H9 (cell line): ENCODE measurements around the gene FBXO10. TPM values are rescaled to one million over a fixed set of nuclear protein-coding genes. Genes with fewer than 3 reads are reported as not detected.

Source experiments
- DNase-seq: peaks from one replicate; pipeline ENCODE4 v3.0.0-alpha.2; 2017
- H2AFZ ChIP-seq: one replicate; pipeline ENCODE4 v1.6.1; 2013; ENCODE audit warnings: mild to moderate bottlenecking, low read length, control low read depth, moderate library complexity
- H2AK5ac ChIP-seq: 2 replicates; pipeline ENCODE4 v1.6.1; 2013; ENCODE audit warnings: low read length, control low read depth, mixed read lengths; ENCODE audit not compliant: insufficient read length
- H2BK120ac ChIP-seq: one replicate; pipeline ENCODE4 v1.6.1; 2013; ENCODE audit warnings: low read depth, mild to moderate bottlenecking, low read length, control low read depth, inconsistent platforms; ENCODE audit not compliant: poor library complexity, severe bottlenecking
- H2BK12ac ChIP-seq: 2 replicates; pipeline ENCODE4 v1.6.1; 2013; ENCODE audit warnings: low read length, control low read depth, mixed read lengths, low read depth; ENCODE audit not compliant: insufficient read length
- H2BK15ac ChIP-seq: 2 replicates; pipeline ENCODE4 v1.6.1; 2013; ENCODE audit warnings: low read depth, low read length, control low read depth
- H2BK20ac ChIP-seq: one replicate; pipeline ENCODE4 v1.6.1; 2013; ENCODE audit warnings: low read depth, mild to moderate bottlenecking, low read length, control low read depth, inconsistent platforms; ENCODE audit not compliant: poor library complexity, severe bottlenecking
- H2BK5ac ChIP-seq: 2 replicates; pipeline ENCODE4 v1.6.1; 2013; ENCODE audit warnings: low read length, control low read depth, mixed read lengths; ENCODE audit not compliant: insufficient read length
- H3K14ac ChIP-seq: 2 replicates; pipeline ENCODE4 v1.6.1; 2013; ENCODE audit warnings: low read length, control low read depth; ENCODE audit not compliant: insufficient read depth
- H3K18ac ChIP-seq: 2 replicates; pipeline ENCODE4 v1.6.1; 2013; ENCODE audit warnings: low read depth, mild to moderate bottlenecking, mixed read lengths, low read length, control low read depth; ENCODE audit not compliant: insufficient read length
- H3K23ac ChIP-seq: 2 replicates; pipeline ENCODE4 v1.6.1; 2013; ENCODE audit warnings: low read length, control low read depth, mixed read lengths, low read depth; ENCODE audit not compliant: insufficient read length
- H3K23me2 ChIP-seq: 2 replicates; pipeline ENCODE4 v1.6.1; 2013; ENCODE audit warnings: low read depth, mild to moderate bottlenecking, mixed read lengths, low read length, control low read depth; ENCODE audit not compliant: insufficient read length, poor library complexity, severe bottlenecking
- H3K27ac ChIP-seq: 2 replicates; pipeline ENCODE4 v1.5.1; 2013; ENCODE audit warnings: low read length, control low read depth, mixed read lengths, low read depth; ENCODE audit not compliant: insufficient read length
- H3K27me3 ChIP-seq: 2 replicates; pipeline ENCODE4 v1.6.1; 2013; ENCODE audit warnings: low read length, control low read depth, inconsistent platforms; ENCODE audit not compliant: insufficient read depth
- H3K4ac ChIP-seq: 2 replicates; pipeline ENCODE4 v1.6.1; 2013; ENCODE audit warnings: low read depth, mild to moderate bottlenecking, control low read depth, inconsistent platforms, low read length, moderate library complexity
- H3K4me1 ChIP-seq: 2 replicates; pipeline ENCODE4 v1.6.1; 2013; ENCODE audit warnings: low read length, control low read depth, inconsistent platforms; ENCODE audit not compliant: insufficient read depth
- H3K4me2 ChIP-seq: 2 replicates; pipeline ENCODE4 v1.6.1; 2013; ENCODE audit warnings: low read length, control low read depth, mixed read lengths; ENCODE audit not compliant: insufficient read length, insufficient read depth
- H3K56ac ChIP-seq: 2 replicates; pipeline ENCODE4 v1.6.1; 2013; ENCODE audit warnings: low read depth, mild to moderate bottlenecking, mixed read lengths, low read length, control low read depth; ENCODE audit not compliant: insufficient read length
- H3K79me1 ChIP-seq: 2 replicates; pipeline ENCODE4 v1.6.1; 2013; ENCODE audit warnings: low read depth, mild to moderate bottlenecking, moderate library complexity, low read length, control low read depth, inconsistent platforms; ENCODE audit not compliant: insufficient read depth, poor library complexity, severe bottlenecking
- H3K79me2 ChIP-seq: 2 replicates; pipeline ENCODE4 v1.6.1; 2013; ENCODE audit warnings: low read length, control low read depth, inconsistent platforms; ENCODE audit not compliant: insufficient read depth
- H3K9ac ChIP-seq: 2 replicates; pipeline ENCODE4 v1.6.1; 2013; ENCODE audit warnings: low read length, control low read depth, mixed read lengths; ENCODE audit not compliant: insufficient read length; ENCODE audit errors: extremely low read depth
- H3K9me3 ChIP-seq: one replicate; pipeline ENCODE4 v1.6.1; 2013; ENCODE audit warnings: low read depth, low read length, inconsistent platforms; ENCODE audit not compliant: control insufficient read depth
- H3T11ph ChIP-seq: one replicate; pipeline ENCODE4 v1.6.1; 2013; ENCODE audit warnings: mild to moderate bottlenecking, low read length, control low read depth, inconsistent platforms
- H4K20me1 ChIP-seq: one replicate; pipeline ENCODE4 v1.6.1; 2013; ENCODE audit not compliant: control insufficient read depth, insufficient read length, insufficient read depth
- H4K5ac ChIP-seq: 2 replicates; pipeline ENCODE4 v1.6.1; 2013; ENCODE audit warnings: low read depth, mild to moderate bottlenecking, mixed read lengths, low read length, control low read depth; ENCODE audit not compliant: insufficient read length
- H4K8ac ChIP-seq: replicated peaks from 2 replicates; pipeline ENCODE4 v1.6.1; 2013; ENCODE audit warnings: low read length, control low read depth, mixed read lengths, low read depth; ENCODE audit not compliant: insufficient read length
- H4K91ac ChIP-seq: 2 replicates; pipeline ENCODE4 v1.6.1; 2013; ENCODE audit warnings: low read depth, mild to moderate bottlenecking, moderate library complexity, mixed read lengths, low read length, control low read depth; ENCODE audit not compliant: insufficient read length
- H3K27ac Mint-ChIP-seq, 3 experiments: 2 replicates in 2 of 3; 3 replicates in 1 of 3; pipeline ENCODE4 v1.8.0; 2020 to 2021; ENCODE audit warnings: mixed read lengths in 3 of 3, mild to moderate bottlenecking in 1 of 3, moderate library complexity in 1 of 3
- H3K27me3 Mint-ChIP-seq: 2 replicates; pipeline ENCODE4 v1.8.0; 2021; ENCODE audit warnings: low read depth, mild to moderate bottlenecking, moderate library complexity, mixed read lengths
- H3K36me3 Mint-ChIP-seq, 3 experiments: 2 replicates in 2 of 3; 3 replicates in 1 of 3; pipeline ENCODE4 v1.8.0; 2020 to 2021; ENCODE audit warnings: low read depth in 3 of 3, mixed read lengths in 3 of 3; ENCODE audit not compliant: insufficient read depth in 1 of 3
- H3K4me1 Mint-ChIP-seq, 2 experiments: 2 replicates each; pipeline ENCODE4 v1.8.0; 2020; ENCODE audit warnings: mixed read lengths in 2 of 2
- H3K4me3 Mint-ChIP-seq, 2 experiments: 2 replicates in 1 of 2; 3 replicates in 1 of 2; pipeline ENCODE4 v1.8.0; 2020 to 2021; ENCODE audit warnings: mild to moderate bottlenecking in 2 of 2, mixed read lengths in 2 of 2, moderate library complexity in 1 of 2
- H3K9me3 Mint-ChIP-seq, 2 experiments: 2 replicates in 1 of 2; 3 replicates in 1 of 2; pipeline ENCODE4 v1.8.0; 2020; ENCODE audit warnings: mild to moderate bottlenecking in 2 of 2, mixed read lengths in 2 of 2, moderate library complexity in 1 of 2
- CTCF ChIP-seq: fragments of 200-600 bp; sonication (generic); conservative IDR thresholded peaks from 3 replicates; pipeline ENCODE4 v1.8.0; 2021; ENCODE audit warnings: antibody characterized with exemption, mild to moderate bottlenecking
- WGBS: extraction: QIAGEN DNeasy Blood & Tissue Kit; methylation state at CpG from one replicate; pipeline ENCODE4 v1.1.7; 2013; ENCODE audit warnings: missing lambda C conversion rate, low lambda C conversion rate, mixed read lengths; ENCODE audit not compliant: insufficient read length; ENCODE audit errors: extremely low coverage; 5-methylcytosine and 5-hydroxymethylcytosine counted together
- total RNA-seq: library from RNA; stranded (reverse); gene quantifications from 2 replicates; pipeline ENCODE4 v1.2.1, GENCODE V29; 2021

Gene FBXO10
- total RNA-seq, 1 experiment from 2014 or later, result 16.8 TPM

GRCh38 chr9:37617832-37618231, 41.7 kb upstream of the FBXO10 start:
- Histone ChIP-seq H4K5ac (no peak overlapping the region), H2AK5ac (no peak overlapping the region), H3K23ac (no peak overlapping the region), H2AFZ (no peak overlapping the region), H3K18ac (no peak overlapping the region), H4K20me1 (no peaks in the 10 kb centered on the region), H3K27ac (no peak overlapping the region), H3K79me1 (no peaks in the 10 kb centered on the region), H2BK15ac (no peak overlapping the region), H3K9ac (no peak overlapping the region), H2BK5ac (no peak overlapping the region), H3T11ph (no peak overlapping the region), H3K27me3 (no peaks in the 10 kb centered on the region), H3K4me2 (no peak overlapping the region), H2BK120ac (no peak overlapping the region), H2BK12ac (no peak overlapping the region), H3K9me3 (no peaks in the 10 kb centered on the region), H3K23me2 (no peaks in the 10 kb centered on the region), H2BK20ac (no peak overlapping the region), H3K79me2 (no peaks in the 10 kb centered on the region), H3K4me1 (no peaks in the 10 kb centered on the region), H4K91ac (no peak overlapping the region), H3K4ac (no peak overlapping the region), H4K8ac (no peak overlapping the region), H3K56ac (no peak overlapping the region), H3K14ac (no peak overlapping the region)
- no peak for TF ChIP-seq CTCF
- Mint-ChIP-seq H3K36me3 (no peaks in the 10 kb centered on the region), H3K4me1 (peaks cover 3 to 8% of the 10 kb centered on the region in 2 experiments; a peak in 2 of 4 replicates), H3K27ac (no peak overlapping the region; a peak in 2 of 7 replicates), H3K4me3 (no peak overlapping the region), H3K9me3 (no peaks in the 10 kb centered on the region), H3K27me3 (peaks cover 12% of the 10 kb centered on the region)
- no CpG with 5 or more reads among the region's 4 CpGs for WGBS
- DNase-seq, result no peak
